Calu3 (cell line): ENCODE data around the gene TYW1. TPM values are rescaled to one million over a fixed set of nuclear protein-coding genes. Genes with fewer than 3 reads are reported as not detected.
"Not testable (repeated sequence)": the region's sequence is repeated elsewhere in the genome, so short reads cannot be mapped to it uniquely, and the experiment has no call there.

Experiments used
- BruUV-seq: library from RNA; stranded (reverse); fragments of 400-500 nt; replicated peaks from 2 replicates; lab custom pipeline; 2021; lab: Mats Ljungman, UMichigan
- CTCF ChIA-PET: fragments of 300-600 bp; sonication (Branson Sonifier 250); formaldehyde crosslinking; loops from one replicate; lab custom pipeline; 2022; ENCODE audit warnings: antibody characterized with exemption; lab: Charles Lee
- DNase-seq: peaks from one replicate; pipeline ENCODE4 v3.0.0; 2022
- H3K27ac Mint-ChIP-seq: one replicate; pipeline ENCODE4 v1.8.0; 2022; ENCODE audit warnings: mixed read lengths; ENCODE audit not compliant: unreplicated experiment
- H3K27me3 Mint-ChIP-seq: one replicate; pipeline ENCODE4 v1.8.0; 2022; ENCODE audit warnings: mixed read lengths; ENCODE audit not compliant: unreplicated experiment
- H3K36me3 Mint-ChIP-seq: one replicate; pipeline ENCODE4 v1.8.0; 2022; ENCODE audit warnings: mild to moderate bottlenecking, moderate library complexity, mixed read lengths; ENCODE audit not compliant: insufficient read depth, unreplicated experiment
- H3K4me1 Mint-ChIP-seq: one replicate; pipeline ENCODE4 v1.8.0; 2022; ENCODE audit warnings: mild to moderate bottlenecking, low read depth, mixed read lengths; ENCODE audit not compliant: unreplicated experiment
- H3K4me3 Mint-ChIP-seq: one replicate; pipeline ENCODE4 v1.8.0; 2022; ENCODE audit warnings: mild to moderate bottlenecking, low read depth, moderate library complexity, mixed read lengths; ENCODE audit not compliant: unreplicated experiment
- H3K9me3 Mint-ChIP-seq: one replicate; pipeline ENCODE4 v1.8.0; 2022; ENCODE audit warnings: low read depth, mixed read lengths; ENCODE audit not compliant: unreplicated experiment
- CTCF ChIP-seq: fragments of 200-600 bp; IDR thresholded peaks from one replicate; pipeline ENCODE4 v1.8.0; 2022; ENCODE audit warnings: antibody characterized with exemption; ENCODE audit not compliant: unreplicated experiment
- intact Hi-C: fragments of 100-400 bp; cut with micrococcal nuclease; formaldehyde crosslinking; loops from one replicate; pipeline ENCODE4 v1.10.0; 2022; ENCODE audit not compliant: unreplicated experiment
- total RNA-seq: library from RNA; stranded (reverse); gene quantifications from 2 replicates; pipeline ENCODE4 v1.2.3, GENCODE V29; 2022

The TYW1 gene
- total RNA-seq, 1 experiment from 2014 or later, result 12.1 TPM

GRCh38 chr7:66970310-66970709 is 26.3 kb upstream of the TYW1 start:
- intact Hi-C loops, result no loop called here
- Mint-ChIP-seq H3K27ac (no peak overlapping the region), H3K4me1 (no peaks in the 10 kb centered on the region), H3K4me3 (no peak overlapping the region), H3K36me3 (peaks cover 3% of the 10 kb centered on the region), H3K9me3 (no peaks in the 10 kb centered on the region), H3K27me3 (no peaks in the 10 kb centered on the region)
- BruUV-seq, result no TSS peak
- no peak for DNase-seq
- CTCF ChIA-PET, result no interaction called here
- no peak for TF ChIP-seq CTCF

- Mint-ChIP-seq H3K36me3 (peaks cover 3% of the 10 kb centered on the region), H3K4me1 (no peaks in the 10 kb centered on the region), H3K27ac (no peak overlapping the region), H3K4me3 (no peak overlapping the region), H3K27me3 (no peaks in the 10 kb centered on the region), H3K9me3 (peaks cover 5% of the 10 kb centered on the region)
- TF ChIP-seq CTCF, result no peak
- BruUV-seq, result no TSS peak
- CTCF ChIA-PET, result no interaction called here
- intact Hi-C loops, result no loop called here
- no peak for DNase-seq
Observed at GRCh38 chr7:66974986-66975590, 21.5 kb upstream of the TYW1 start.

GRCh38 chr7:66978312-66978711 is 18.3 kb upstream of the TYW1 start:
- DNase-seq, H3K9me3 Mint-ChIP-seq, H3K4me3 Mint-ChIP-seq, intact Hi-C loops, H3K4me1 Mint-ChIP-seq, H3K36me3 Mint-ChIP-seq, BruUV-seq, CTCF ChIA-PET, H3K27me3 Mint-ChIP-seq, H3K27ac Mint-ChIP-seq: not testable (repeated sequence)

GRCh38 chr7:66979013-66979412 is 17.6 kb upstream of the TYW1 start:
- intact Hi-C loops, DNase-seq, H3K9me3 Mint-ChIP-seq, BruUV-seq, H3K27ac Mint-ChIP-seq, H3K27me3 Mint-ChIP-seq, H3K4me3 Mint-ChIP-seq, H3K4me1 Mint-ChIP-seq, CTCF ChIA-PET, H3K36me3 Mint-ChIP-seq: not testable (repeated sequence)

- CTCF ChIA-PET, H3K27ac Mint-ChIP-seq, intact Hi-C loops, H3K4me3 Mint-ChIP-seq, DNase-seq, BruUV-seq, H3K36me3 Mint-ChIP-seq, H3K4me1 Mint-ChIP-seq, H3K27me3 Mint-ChIP-seq, H3K9me3 Mint-ChIP-seq: not testable (repeated sequence)
Observed at GRCh38 chr7:66980336-66980735, 16.3 kb upstream of the TYW1 start.

GRCh38 chr7:66989552-66989951 is 7.1 kb upstream of the TYW1 start:
- not testable (repeated sequence) for BruUV-seq, H3K4me3 Mint-ChIP-seq

GRCh38 chr7:66994051-66994450 is 2.6 kb upstream of the TYW1 start:
- peaks cover 46% of the 10 kb centered on the region for H3K36me3 Mint-ChIP-seq
- peak overlapping the region; percentile 93 for H3K4me3 Mint-ChIP-seq
- H3K27me3 Mint-ChIP-seq, H3K9me3 Mint-ChIP-seq, H3K4me1 Mint-ChIP-seq, BruUV-seq, DNase-seq: not testable (repeated sequence)
- CTCF ChIA-PET, result interaction anchor here (0.7 kb wide), 1 partner anchor 118 kb away, joined by 4 read pairs; no protein-coding TSS in a partner anchor
- intact Hi-C loops, result loop anchor here (10.0 kb wide), 1 partner anchor 149 kb away; no protein-coding TSS in a partner anchor
- H3K27ac Mint-ChIP-seq, result peak overlapping the region; percentile 98

More at GRCh38 chr7:66989552-66989951, 7.1 kb upstream of the TYW1 start:
- DNase-seq, H3K27me3 Mint-ChIP-seq, H3K9me3 Mint-ChIP-seq, CTCF ChIA-PET, H3K27ac Mint-ChIP-seq, intact Hi-C loops, H3K4me1 Mint-ChIP-seq: not testable (repeated sequence)
- H3K36me3 Mint-ChIP-seq, result peaks cover 20% of the 10 kb centered on the region

- Mint-ChIP-seq H3K36me3 (peaks cover 46% of the 10 kb centered on the region), H3K4me3 (peak overlapping the region; percentile 93), H3K27ac (peak overlapping the region; percentile 98)
- intact Hi-C loops, result loop anchor here (5.0 to 10.0 kb wide), 2 partner anchors 150 to 437 kb away; no protein-coding TSS in a partner anchor
- CTCF ChIA-PET, result interaction anchor here (0.6 kb wide), 1 partner anchor 964 kb away, joined by 4 read pairs; no protein-coding TSS in a partner anchor
- peak; percentile 48 for DNase-seq
- not testable (repeated sequence) for H3K4me1 Mint-ChIP-seq, H3K27me3 Mint-ChIP-seq, H3K9me3 Mint-ChIP-seq
- TSS peak; percentile 51 for BruUV-seq
Observed at GRCh38 chr7:66994691-66995049, 2.0 kb upstream of the TYW1 start.
